ENCODE results near the gene HMX3. TPM values are rescaled to one million over a fixed set of nuclear protein-coding genes. Genes with fewer than 3 reads are reported as not detected.

HMX3 gene
- total RNA-seq: not detected in 2 replicates

GRCh38 chr10:123135415-123136141, at the start of gene HMX3:
HMX3 (plus strand) TSS chr10:123135970; CDS start chr10:123136051, 81 bp downstream.
- DNase-seq (ENCODE audit: low read depth): no peak
- no peak within 1 kb of the TSS for H3K4me3 ChIP-seq (ENCODE audit: low read depth, low read length)
- TF ChIP-seq CTCF (conservative IDR thresholded peaks at IDR 0.05; ENCODE audit: low read depth, low read length): no peak

GRCh38 chr10:123086281-123086680, 49.5 kb upstream of the HMX3 start:
- DNase-seq (ENCODE audit: low read depth): no peak
- no peak overlapping the region for H3K4me3 ChIP-seq (ENCODE audit: low read depth, low read length)
- TF ChIP-seq CTCF (conservative IDR thresholded peaks at IDR 0.05; ENCODE audit: low read depth, low read length): no peak

GRCh38 chr10:123087348-123087747, 48.4 kb upstream of the HMX3 start:
- TF ChIP-seq CTCF (conservative IDR thresholded peaks at IDR 0.05; ENCODE audit: low read depth, low read length): no peak
- no peak overlapping the region for H3K4me3 ChIP-seq (ENCODE audit: low read depth, low read length)
- no peak for DNase-seq (ENCODE audit: low read depth)

- no peak for TF ChIP-seq CTCF (conservative IDR thresholded peaks at IDR 0.05; ENCODE audit: low read depth, low read length)
- no peak overlapping the region for H3K4me3 ChIP-seq (ENCODE audit: low read depth, low read length)
- no peak for DNase-seq (ENCODE audit: low read depth)
Observed at GRCh38 chr10:123087786-123088185, 48.0 kb upstream of the HMX3 start.

GRCh38 chr10:123092635-123093414, 42.9 kb upstream of the HMX3 start:
- DNase-seq (ENCODE audit: low read depth): no peak
- no peak overlapping the region for H3K4me3 ChIP-seq (ENCODE audit: low read depth, low read length)
- TF ChIP-seq CTCF (conservative IDR thresholded peaks at IDR 0.05; ENCODE audit: low read depth, low read length): no peak

- TF ChIP-seq CTCF (conservative IDR thresholded peaks at IDR 0.05; ENCODE audit: low read depth, low read length): no peak
- no peak for DNase-seq (ENCODE audit: low read depth)
- no peak overlapping the region for H3K4me3 ChIP-seq (ENCODE audit: low read depth, low read length)
Observed at GRCh38 chr10:123093489-123093888, 42.3 kb upstream of the HMX3 start.

All from epithelial cell of proximal tubule (primary cell).